Mesodermal cell (in vitro differentiated cells): ENCODE data around the gene JSRP1. TPM values are rescaled to one million over a fixed set of nuclear protein-coding genes. Genes with fewer than 3 reads are reported as not detected.

Source experiments
- H3K27ac ChIP-seq: 2 replicates; pipeline ENCODE4 v1.7.0; 2013; ENCODE audit warnings: mild to moderate bottlenecking, low read depth, low read length, moderate library complexity; ENCODE audit not compliant: severe bottlenecking
- H3K36me3 ChIP-seq: 2 replicates; pipeline ENCODE4 v1.7.1; 2013; ENCODE audit warnings: mild to moderate bottlenecking, low read length, moderate library complexity; ENCODE audit not compliant: control insufficient read depth, insufficient read depth
- H3K4me1 ChIP-seq: one replicate; pipeline ENCODE4 v1.7.1; 2013; ENCODE audit warnings: mild to moderate bottlenecking, low read length; ENCODE audit not compliant: insufficient read depth, control insufficient read depth, poor library complexity, severe bottlenecking
- H3K4me3 ChIP-seq: 2 replicates; pipeline ENCODE4 v1.7.0; 2013; ENCODE audit warnings: low read length, control low read depth, mild to moderate bottlenecking; ENCODE audit not compliant: insufficient read depth, poor library complexity, severe bottlenecking; ENCODE audit errors: extremely low read depth
- H3K9me3 ChIP-seq: 2 replicates; pipeline ENCODE4 v1.7.1; 2013; ENCODE audit warnings: mild to moderate bottlenecking, low read length, moderate library complexity; ENCODE audit not compliant: control insufficient read depth
- WGBS, 2 experiments: methylation state at CpG; one replicate each; pipeline ENCODE4 v1.1.5; 2013; ENCODE audit warnings: missing lambda C conversion rate in 2 of 2; ENCODE audit not compliant: insufficient coverage in 2 of 2; 5-methylcytosine and 5-hydroxymethylcytosine counted together
- polyA plus RNA-seq, 2 experiments: library from polyadenylated mRNA; stranded (reverse); fragments of 50-300 nt; gene quantifications; one replicate each; pipeline ENCODE4 v1.2.3, GENCODE V29; 2013

The JSRP1 gene
- polyA plus RNA-seq (2013, experiment 1 of 2): not detected
- polyA plus RNA-seq (2013, experiment 2 of 2): not detected

GRCh38 chr19:2255982-2256685 is at the start of gene JSRP1:
TSS of gene JSRP1 (minus strand) at chr19:2256417. CDS start at chr19:2255314, 1,103 bp downstream.
- Histone ChIP-seq H3K9me3 (no peaks in the 10 kb centered on the region), H3K36me3 (no peaks in the 10 kb centered on the region), H3K27ac (no peak within 1 kb of the TSS), H3K4me1 (peaks cover 3% of the 10 kb centered on the region), H3K4me3 (no peak within 1 kb of the TSS)
- WGBS, 2 experiments: 90 to 93% methylated on average over 17 to 22 of the region's 24 CpGs

- no peaks in the 10 kb centered on the region for H3K9me3 ChIP-seq
- H3K4me1 ChIP-seq: no peaks in the 10 kb centered on the region
- WGBS, 2 experiments: 85 to 86% methylated on average over 9 to 10 of the region's 19 CpGs
- no peak overlapping the region for H3K27ac ChIP-seq
- no peaks in the 10 kb centered on the region for H3K36me3 ChIP-seq
- H3K4me3 ChIP-seq: no peak overlapping the region
These were observed 49.4 kb upstream of the JSRP1 start for GRCh38 chr19:2305452-2306280.

DNA sequence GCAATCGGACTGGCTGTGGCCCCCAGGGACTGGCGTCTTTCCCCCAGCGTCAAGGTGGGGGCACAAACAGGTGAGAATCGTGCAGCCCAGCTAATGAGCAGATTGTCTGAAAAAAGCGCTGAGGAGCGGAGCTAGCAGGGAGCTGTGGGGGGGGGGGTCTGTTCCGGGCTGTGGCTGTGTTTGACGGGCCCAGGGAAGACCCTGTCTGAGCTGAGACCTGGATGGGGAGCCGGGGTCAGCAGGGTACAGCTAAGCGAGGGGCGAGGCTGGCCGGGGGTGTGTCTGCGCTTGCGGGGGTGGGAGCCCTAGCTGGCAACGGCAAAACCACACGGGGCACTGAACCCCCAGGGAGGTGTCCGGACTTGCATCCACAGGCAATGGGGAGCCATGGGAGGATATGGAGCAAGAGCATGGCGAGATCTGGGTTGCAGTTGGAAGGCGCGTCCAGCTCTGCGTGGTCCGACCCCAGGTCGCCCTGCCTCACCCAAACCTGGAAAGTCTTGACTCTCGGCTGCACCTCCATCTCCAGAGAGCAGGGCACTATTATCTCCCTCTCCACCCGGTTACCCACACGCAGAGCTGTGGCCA is 47.1 kb upstream of the JSRP1 start:
- H3K9me3 ChIP-seq: no peaks in the 10 kb centered on the region
- no peak overlapping the region for H3K27ac ChIP-seq
- no peaks in the 10 kb centered on the region for H3K36me3 ChIP-seq
- no peak overlapping the region for H3K4me3 ChIP-seq
- 90 to 91% methylated on average over 20 to 23 of the region's 26 CpGs for WGBS, 2 experiments
- no peaks in the 10 kb centered on the region for H3K4me1 ChIP-seq

DNA sequence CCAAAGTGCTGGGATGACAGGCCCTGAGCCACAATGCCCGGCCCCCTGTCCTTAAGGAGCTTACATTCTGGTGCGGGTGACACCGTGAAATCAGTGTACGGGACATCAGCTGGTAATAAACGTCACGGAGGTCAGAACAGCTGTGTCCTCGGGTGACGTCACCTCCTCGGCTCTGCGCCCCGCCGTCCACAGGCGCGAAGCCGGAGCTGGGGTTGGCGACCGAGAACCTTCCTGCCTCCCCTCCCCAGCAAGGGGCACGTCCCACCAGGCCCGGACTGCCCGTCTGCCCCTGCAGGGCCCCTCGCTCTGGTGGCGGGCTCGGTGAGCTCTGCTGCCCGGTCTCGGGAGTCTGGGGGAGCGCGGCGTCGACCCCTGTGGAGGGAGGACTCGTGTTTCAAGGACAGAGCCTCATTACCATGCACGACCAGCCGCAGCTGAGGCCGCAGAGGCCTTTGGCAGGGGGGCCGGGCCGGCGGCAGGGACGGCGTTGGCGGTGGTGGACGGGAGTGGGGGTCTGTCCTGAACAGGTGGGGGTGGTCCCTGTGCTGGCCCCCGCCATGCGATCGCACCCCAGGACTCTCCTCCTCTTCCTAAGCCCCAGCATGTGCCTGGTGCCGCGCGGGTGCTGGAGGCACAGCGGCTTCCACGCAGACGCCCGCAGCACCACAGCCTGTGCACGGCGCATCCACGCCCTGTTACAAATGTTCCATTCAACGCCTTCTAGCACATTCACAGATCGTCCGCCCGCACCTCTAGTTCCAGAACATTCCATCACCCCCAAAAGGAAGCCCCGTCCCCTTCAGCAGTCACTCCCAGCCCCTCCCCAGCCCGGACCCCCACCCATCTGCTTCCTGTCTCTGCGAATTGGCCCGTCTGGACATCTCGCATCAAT is 46.3 kb upstream of the JSRP1 start:
- Histone ChIP-seq H3K9me3 (no peaks in the 10 kb centered on the region), H3K4me1 (no peaks in the 10 kb centered on the region), H3K27ac (no peak overlapping the region), H3K4me3 (no peak overlapping the region), H3K36me3 (no peaks in the 10 kb centered on the region)
- WGBS, 2 experiments: 49 to 58% methylated on average over 43 to 55 of the region's 62 CpGs

DNA sequence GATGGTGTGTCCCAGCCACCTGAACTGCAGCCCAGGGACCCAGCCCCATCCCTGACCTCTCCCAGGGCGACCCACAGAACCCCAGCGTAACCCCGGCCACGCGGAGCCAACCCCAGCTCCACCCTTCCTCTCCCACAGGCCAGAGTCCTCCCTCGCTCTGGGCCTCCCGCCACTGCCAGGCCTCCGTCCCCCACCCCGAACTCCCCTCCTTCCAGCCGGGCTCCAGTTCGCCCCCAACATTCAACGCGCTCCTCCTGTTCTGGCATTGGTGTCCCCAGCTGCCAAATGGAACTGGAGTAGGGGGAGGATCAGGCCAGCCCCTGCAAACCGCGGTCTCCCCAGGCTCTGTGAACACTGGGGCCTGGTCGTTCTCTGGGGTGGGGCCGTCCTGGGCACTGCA is 44.3 kb upstream of the JSRP1 start:
- WGBS, 2 experiments: 89 to 94% methylated on average over 10 to 11 of the region's 17 CpGs
- no peaks in the 10 kb centered on the region for H3K9me3 ChIP-seq
- no peaks in the 10 kb centered on the region for H3K4me1 ChIP-seq
- H3K36me3 ChIP-seq: no peaks in the 10 kb centered on the region
- H3K4me3 ChIP-seq: no peak overlapping the region
- no peak overlapping the region for H3K27ac ChIP-seq

GRCh38 chr19:2296141-2296540 is 39.9 kb upstream of the JSRP1 start:
- Histone ChIP-seq H3K9me3 (no peaks in the 10 kb centered on the region), H3K27ac (no peak overlapping the region), H3K36me3 (no peaks in the 10 kb centered on the region), H3K4me3 (no peak overlapping the region), H3K4me1 (peaks cover 4% of the 10 kb centered on the region)
- WGBS, 2 experiments: 89% methylated on average over 12 to 15 of the region's 16 CpGs

DNA sequence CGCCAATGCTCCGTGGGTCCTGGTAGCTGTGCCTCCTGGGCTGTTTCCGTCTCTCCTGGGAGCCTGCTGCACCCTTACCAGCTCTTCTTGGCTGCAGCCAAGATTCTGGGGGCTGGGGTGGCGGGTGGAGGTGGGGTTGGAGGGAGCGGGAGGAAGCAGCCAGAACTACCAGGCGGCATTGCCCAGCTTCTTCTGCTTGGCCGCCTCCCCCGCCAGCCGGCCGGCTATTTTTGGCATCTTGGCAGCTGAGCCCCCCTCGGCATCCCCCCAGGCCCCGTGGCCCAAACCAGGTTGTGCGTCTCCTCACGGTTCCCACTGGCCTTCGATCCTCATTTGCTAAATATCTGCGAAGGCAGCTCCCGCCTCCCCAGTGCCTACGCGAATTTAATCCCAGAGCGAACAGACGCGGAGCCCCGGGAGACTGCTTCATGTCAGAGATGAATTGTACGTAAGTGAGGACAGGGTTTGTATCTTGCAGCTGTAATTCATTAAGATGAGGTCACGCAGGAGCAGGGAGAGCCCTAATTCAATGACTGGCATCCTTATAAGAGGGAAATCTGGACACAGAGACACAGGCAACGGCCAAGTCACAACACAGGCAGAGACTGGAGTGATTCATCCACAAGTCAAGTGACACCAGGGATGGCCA is 38.6 kb upstream of the JSRP1 start:
- H3K4me3 ChIP-seq: no peak overlapping the region
- 78 to 82% methylated on average over 22 to 25 of the region's 26 CpGs for WGBS, 2 experiments
- H3K27ac ChIP-seq: no peak overlapping the region
- no peaks in the 10 kb centered on the region for H3K9me3 ChIP-seq
- H3K4me1 ChIP-seq: peaks cover 11% of the 10 kb centered on the region
- no peaks in the 10 kb centered on the region for H3K36me3 ChIP-seq

- Histone ChIP-seq H3K9me3 (no peaks in the 10 kb centered on the region), H3K4me3 (peak overlapping the region; percentile 5), H3K27ac (no peak overlapping the region), H3K36me3 (no peaks in the 10 kb centered on the region), H3K4me1 (peaks cover 17% of the 10 kb centered on the region)
- 3 to 4% methylated on average over 47 to 57 of the region's 67 CpGs for WGBS, 2 experiments
These were observed 35.1 kb upstream of the JSRP1 start for GRCh38 chr19:2291185-2291751.

GRCh38 chr19:2290441-2291184 is 34.4 kb upstream of the JSRP1 start:
- Histone ChIP-seq H3K4me1 (peaks cover 17% of the 10 kb centered on the region), H3K9me3 (no peaks in the 10 kb centered on the region), H3K36me3 (no peaks in the 10 kb centered on the region), H3K27ac (no peak overlapping the region), H3K4me3 (no peak overlapping the region)
- WGBS, 2 experiments: 7 to 8% methylated on average over 69 to 77 of the region's 82 CpGs
